NCI-H2196 (cell line): ENCODE measurements around the gene ALOX12B.
"Not testable (repeated sequence)": the region's sequence is repeated elsewhere in the genome, so short reads cannot be mapped to it uniquely, and the experiment has no call there.

Experiments used
- DNase-seq: peaks from one replicate; lab custom pipeline; 2025; ENCODE audit not compliant: unreplicated experiment; lab: John Stamatoyannopoulos, UW

ALOX12B gene

DNA sequence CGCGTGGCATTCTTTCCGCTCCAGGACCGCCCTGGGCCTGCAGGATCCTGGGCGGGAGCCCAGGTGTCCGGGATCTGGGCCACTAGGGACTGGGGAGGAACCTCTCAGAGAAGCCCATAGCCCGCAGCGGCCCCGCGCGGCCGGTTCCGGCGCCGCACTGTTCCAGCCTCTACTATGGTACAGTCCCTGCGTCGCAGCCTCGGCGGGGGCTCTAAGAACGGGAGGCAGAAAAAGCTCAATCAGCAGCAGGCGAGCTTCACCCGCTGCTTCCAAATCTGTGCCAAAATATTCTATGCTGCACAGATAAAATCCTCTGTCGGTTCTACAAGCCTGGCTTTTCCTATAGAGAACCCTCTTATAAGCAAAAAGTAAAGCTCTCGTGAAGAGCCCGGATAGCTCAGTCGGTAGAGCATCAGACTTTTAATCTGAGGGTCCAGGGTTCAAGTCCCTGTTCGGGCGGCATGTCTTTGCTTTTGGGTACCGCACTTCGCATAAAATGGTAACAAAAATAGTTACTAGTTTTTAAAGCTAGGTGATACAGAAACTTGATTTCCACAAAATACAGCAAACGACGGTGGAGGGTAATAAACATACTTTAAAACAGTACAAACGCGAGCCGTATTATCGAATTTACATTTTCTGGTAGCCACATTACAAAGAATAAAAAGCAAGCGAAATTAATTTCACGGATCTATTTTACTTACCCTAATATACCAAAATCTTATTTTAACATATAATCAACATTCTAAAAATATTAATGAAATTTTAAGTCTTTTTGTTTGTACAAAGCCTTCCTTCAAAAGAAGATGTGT lies 31.5 kb upstream of the ALOX12B start:
- DNase-seq: peak; percentile 65

DNA sequence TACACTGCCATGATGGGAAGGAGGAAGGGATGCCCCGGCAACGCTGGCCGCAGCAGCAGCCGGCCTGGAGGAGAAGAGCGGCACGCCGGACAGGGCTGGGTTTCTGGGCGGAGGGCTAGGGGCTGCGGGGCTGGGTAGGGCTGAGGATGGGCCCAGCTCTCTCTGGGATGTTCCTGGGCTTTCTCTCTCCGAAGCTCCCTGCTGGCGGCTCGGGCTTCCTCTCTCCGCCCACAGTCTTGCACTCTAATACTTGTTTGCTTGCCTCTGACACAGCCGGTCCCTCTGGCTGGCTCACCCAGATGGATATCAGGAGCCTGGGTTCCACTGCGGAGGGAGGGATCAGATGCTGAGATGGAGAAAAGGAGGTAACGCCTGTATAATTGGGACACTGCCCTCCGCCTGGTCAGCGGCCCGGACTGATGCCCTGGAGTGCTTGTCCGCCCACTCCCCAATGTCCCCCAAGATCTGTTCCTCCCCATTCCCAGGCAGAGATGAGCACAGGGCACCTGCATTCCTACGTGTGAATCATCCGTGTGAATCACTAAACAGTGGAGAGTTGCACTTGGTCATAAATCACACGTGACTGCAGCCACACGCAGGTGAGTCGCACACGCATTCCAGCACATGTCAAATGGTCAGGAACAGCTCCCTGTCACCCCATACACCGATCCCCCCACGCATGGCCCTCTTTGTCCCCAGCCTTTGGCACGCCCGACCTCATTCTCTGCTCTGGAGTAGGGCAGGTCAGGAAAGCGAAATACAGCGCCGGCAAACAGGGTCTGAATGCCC lies 30.7 kb upstream of the ALOX12B start, which contains the start of gene ALOXE3:
ALOXE3 (minus strand) TSS at position 535 of the 789 bp plus-strand sequence; CDS start at position 11, 524 bp downstream.
- no peak for DNase-seq

DNA sequence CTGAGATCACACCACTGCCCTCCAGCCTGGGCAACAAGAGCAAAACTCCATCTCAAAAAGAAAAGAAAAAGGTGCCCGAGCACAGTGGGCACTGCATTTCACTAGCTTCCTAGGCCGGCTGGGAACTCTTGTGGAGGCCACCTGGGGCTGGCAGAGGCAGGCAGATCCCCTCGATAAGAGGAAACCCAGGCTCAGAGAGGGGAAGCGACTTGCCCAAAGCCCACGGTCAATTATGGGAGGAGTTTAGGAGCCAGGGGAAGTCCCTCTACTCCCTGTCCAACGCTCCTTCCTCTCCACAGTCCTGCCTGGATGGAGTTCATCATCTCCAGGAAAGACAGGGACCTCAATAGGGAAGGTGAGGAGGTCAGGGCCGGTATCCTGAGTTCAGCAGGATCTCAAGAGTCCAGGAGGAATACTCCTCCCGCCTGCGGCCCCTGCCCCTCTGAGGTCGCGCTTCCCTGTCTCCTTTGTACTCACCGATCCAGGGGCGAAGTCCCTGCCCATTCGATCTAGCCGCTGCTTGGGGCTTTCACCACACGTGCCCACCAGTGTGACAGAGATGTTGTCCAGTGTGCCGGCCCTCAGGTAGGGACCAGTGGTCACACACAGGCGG lies 30.0 kb upstream of the ALOX12B start:
- no peak for DNase-seq

DNA sequence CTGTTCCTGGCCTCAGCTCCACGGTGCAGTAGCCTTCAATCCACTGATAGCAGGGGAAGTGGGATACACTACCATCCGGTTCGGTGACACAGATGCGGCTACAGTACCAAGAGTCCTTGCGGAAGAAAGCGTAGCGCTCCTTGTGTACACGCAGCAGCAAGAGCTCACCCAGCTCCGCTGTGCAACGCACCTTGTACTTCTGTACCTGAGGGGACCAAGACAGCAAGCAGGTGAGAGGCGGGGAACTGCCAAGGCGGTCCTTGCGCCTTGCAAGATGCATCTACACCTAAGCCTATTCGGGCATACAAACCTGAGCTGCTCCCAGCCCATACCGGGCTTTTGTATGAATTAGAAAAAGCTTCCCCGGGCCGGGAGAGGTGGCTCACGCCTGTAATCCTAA lies 29.3 kb upstream of the ALOX12B start:
- no peak for DNase-seq

DNA sequence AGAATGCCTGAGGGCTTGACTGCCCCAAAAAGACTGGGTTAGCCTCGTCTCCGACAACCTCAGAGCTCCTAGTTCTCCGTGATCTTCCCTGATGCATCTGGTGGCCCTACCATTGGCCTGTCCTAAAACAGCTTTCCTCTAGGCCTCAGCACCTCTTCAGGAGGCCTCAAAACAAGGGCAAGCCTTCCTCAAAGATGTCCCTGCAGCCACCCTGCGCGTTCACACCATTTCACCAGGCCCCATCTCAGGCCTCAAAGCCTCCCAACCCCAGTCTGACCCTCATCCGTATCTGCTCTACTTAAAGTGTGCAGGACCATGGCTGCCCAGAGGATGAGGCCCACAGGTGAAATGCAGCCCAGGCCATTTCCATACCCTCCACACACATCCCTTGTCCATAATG lies 23.4 kb upstream of the ALOX12B start:
- DNase-seq: no peak

DNA sequence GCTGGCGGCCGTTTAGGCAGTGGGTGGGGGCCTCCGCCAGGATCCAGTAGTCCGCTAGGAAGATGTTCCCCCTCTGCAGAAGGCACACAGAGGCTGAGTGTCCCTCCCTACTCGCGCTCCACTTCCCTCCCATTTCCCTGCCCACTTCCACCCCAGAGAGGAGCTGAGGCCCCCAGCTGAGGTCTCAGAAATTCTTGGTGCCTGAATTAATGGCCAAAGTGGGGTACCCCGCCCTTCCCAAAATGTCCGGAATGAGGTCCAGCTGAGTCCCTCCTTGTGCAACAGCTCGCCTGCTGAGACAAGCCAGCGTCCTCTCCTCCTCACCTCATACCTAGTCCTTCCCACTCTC lies 22.9 kb upstream of the ALOX12B start:
- no peak for DNase-seq

DNA sequence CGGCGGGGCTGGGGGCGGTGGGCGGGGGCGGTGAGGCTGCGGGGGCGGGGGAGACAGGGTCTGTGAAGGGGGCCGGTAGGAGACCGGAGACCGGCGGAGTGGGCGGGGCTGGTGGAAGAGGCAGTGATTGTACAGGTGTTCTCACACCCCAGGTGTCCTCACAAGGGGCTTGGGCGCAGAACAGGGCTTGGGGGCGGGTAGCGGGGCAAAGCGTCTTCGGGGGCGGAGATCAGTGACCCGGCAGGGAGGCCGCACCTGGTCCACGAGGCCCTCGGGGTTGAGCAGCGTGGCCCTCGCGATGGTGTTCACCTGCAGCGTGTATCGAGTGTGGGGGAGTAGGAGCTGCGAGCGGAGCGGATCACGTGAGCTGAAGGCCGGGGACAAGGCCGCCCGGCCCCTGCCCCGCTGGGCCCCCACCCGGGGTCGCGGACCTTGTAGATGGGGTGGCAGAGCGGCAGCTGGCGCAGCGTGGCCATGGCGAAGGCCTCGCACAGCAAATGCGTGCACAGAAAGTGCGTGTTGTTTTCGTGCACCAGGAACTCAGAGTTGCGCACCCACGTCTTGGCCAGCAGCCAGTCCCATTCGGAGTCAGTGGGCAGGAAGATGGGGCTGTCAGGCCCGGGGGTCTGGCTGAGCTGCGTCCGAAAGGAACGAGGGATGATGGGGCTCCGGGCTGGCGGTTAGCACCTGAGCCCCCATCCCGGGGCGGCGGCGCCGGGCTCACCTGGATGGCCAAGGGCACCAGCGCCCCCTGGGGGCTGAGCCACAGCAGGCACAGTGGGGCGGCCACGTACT lies 22.3 kb upstream of the ALOX12B start:
- DNase-seq: peak; percentile 48

DNA sequence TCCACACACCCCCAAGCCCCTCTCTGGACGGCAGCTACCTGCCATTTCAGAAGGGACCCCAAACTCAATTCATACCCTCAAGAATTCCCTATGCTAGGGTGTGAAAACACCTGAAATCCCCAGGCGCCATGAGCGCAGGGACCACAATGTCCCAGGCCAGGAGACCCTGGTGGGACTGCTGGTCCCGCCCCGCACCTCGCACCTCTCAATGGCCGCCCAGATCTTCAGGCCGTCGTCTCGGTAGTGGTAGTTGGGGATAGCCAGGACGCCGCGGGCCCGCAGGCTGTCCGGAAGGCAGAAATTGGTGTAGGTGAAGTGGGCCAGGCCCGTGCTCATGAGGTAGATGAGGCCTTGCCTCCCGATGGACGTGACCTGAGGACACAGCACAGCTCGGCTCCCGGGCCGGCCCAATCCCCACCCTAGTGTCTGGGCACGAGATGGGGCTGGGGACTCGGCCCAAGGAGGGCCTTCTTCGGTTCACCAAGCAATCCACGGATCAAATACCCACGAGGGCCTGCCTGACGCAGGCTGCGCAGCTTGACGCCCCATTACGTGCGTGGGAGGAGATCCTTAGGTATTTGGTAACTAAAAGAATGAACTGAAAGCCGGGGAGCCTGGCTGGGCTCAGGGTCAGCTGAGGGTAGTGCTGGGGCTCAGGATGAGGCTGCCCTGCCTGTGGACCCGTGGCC lies 21.6 kb upstream of the ALOX12B start:
- no peak for DNase-seq

DNA sequence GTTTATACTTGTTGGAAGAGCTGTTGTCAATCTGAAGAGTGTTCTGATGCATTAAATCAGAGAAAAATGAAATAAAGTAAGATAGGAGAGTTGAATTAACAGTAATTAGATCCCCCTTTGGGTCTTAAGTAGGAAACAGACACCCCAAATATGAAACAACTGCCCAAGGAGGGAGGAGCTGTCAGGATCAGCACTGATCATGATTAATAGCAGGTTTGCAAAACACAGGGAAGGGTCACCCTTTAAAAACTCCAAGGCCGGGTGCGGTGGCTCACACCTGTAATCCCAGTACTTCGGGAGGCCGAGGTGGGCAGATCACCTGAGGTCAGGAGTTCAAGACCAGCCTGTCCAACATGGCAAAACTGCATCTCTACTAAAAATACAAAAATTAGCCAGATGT lies 19.5 kb upstream of the ALOX12B start:
- not testable (repeated sequence) for DNase-seq

DNA sequence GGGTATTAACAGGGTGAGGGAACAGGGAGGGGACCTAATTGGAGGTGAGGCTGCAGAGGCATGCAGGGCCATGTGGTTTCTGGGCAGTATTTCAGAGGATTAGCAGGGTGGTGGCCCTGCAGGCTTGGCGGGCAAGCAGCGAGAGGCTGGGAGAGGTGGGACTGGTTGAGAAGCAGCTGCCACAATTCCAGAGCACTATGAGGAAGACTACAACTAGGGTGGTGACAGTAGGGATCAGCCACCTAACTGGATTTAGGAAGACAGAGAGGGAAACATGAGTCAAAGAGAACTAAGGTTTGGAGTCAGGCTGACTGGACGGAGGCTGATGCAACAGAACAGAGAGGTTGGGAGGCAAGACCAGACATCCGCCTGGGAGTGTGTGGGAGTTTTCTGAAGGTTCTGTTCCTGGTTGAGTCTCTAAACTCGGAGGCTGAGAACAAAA lies 18.5 kb upstream of the ALOX12B start:
- no peak for DNase-seq

DNA sequence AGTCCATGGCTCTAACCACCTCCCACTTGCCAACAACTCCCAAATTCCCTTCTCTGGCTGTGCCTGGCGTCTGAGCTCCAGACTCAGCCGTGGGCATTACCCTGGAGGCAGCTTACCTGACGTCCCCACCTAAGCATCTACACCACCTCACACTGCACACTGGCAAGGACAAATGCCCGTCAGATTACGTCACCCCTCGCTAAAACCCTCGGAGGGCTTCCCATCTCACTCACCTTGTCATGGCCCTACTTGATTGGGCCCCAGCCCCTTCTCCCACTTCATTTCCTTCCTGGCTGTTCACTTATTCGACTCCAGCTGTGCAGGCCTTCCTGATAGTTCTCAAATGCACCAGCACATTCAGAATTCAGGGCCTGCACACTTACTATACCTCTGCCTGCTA lies 17.4 kb upstream of the ALOX12B start:
- DNase-seq: no peak

DNA sequence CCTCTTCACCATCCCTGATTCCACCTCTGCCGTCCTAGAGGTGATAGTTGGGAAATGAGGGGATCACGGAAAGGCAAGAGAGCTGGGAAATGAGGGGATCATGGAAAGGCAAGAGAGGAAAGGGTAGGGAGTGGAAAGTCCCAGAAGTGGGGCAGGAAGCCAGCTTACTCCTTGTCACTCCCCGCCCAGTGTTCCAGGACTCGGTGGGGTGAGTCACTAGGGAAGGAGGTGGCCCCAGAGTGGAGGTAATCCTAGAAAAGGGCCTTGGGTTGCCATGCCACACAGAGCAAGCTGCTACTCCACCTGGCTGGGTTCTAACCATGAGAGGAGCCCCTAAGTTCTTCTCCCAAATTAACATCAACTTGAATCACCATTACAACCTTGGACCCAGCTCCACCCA lies 16.0 kb upstream of the ALOX12B start:
- no peak for DNase-seq

DNA sequence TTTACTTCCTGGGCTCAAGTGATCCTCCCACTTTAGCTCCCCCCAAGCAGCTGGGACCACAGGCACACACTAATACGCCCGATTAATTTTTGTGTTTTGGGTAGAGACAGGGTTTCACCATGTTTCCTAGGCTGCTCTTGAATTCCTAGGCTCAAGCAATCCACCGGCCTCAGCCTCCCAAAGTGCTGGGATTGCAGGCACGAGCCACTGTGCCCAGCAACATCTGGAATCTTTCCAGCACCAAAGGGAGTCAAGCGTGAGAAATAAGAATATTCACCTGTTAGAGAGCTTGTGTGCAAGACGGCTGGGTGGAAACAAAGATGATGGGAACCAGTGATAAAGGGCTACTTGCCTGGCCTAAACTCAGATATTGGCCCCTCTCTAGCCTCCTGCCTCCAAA lies 14.2 kb upstream of the ALOX12B start:
- DNase-seq: no peak

DNA sequence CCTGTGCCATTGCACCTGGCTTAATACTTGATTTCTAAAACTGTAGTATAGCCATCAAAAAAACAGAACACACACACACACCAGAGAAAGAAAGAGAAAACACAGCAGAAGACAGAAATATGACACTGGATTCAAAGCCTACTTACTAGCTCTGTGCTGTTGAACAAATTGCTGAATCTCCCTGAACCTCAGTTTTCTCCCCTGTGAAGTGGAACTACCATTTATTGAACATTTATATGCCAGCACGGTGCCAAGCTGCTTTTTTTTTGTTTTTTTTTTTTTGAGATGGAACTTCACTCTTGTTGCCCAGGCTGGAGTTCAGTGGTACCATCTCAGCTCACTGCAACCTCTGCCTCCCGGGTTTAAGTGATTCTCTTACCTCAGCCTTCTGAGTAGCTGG lies 13.2 kb upstream of the ALOX12B start:
- DNase-seq: no peak

DNA sequence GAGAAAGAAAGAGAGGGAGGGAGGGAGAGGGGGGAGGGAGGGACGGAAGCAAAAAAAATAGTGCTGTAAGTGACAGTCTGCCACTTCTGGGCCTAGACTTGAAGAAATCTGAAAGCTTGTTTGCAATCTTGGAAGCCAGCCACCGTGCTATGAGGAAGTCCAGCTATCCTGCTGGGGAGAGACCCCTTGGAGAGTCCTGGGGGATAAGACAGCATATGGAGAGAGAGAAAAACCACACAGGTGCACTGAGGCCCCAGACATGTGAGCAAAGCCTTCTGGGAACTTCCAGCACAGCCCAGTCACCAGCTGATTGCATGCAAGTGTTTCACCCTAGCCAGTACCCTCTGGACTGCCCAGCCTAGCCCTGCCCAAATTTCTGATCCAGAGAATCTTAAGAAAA lies 12.6 kb upstream of the ALOX12B start:
- DNase-seq: no peak

DNA sequence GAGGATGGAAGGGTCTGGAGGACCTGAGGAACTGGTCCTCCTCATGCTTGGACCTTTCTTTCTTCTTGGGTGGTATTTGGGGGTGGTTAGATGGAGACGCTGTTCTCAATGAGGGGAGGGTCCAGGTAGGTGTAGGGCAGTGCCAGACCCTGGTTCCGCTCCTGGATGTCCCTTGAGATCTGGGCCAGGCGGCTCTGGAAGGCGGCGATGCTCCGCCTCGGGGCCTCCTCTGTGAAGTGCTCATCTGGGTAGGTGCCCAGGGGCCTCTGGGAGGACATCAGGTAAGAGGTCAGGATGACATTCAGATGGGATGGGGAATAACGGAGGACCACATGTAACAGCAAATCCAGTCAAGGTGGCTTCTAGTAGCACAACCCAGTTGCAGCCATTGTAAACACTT lies 9.0 kb upstream of the ALOX12B start:
- DNase-seq: no peak

DNA sequence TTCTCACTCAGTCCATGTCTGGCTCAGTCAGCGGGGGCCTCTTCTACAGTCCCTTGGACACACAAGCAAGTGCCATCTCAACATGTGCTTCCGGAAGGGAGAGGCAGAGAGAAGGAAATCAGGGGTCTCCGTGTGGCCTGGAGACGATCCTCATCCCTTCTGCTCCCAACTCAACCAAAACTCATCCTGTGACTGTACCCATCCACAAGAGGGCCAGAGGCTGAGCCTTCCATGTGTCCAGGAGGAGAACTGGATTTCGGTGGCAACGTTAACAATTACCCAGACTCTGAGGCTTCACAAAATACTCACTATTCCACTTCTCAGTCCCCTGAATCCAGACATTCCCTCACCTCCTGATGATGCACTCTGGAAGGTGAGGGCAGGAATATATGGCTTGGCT lies 7.8 kb upstream of the ALOX12B start:
- DNase-seq: no peak

DNA sequence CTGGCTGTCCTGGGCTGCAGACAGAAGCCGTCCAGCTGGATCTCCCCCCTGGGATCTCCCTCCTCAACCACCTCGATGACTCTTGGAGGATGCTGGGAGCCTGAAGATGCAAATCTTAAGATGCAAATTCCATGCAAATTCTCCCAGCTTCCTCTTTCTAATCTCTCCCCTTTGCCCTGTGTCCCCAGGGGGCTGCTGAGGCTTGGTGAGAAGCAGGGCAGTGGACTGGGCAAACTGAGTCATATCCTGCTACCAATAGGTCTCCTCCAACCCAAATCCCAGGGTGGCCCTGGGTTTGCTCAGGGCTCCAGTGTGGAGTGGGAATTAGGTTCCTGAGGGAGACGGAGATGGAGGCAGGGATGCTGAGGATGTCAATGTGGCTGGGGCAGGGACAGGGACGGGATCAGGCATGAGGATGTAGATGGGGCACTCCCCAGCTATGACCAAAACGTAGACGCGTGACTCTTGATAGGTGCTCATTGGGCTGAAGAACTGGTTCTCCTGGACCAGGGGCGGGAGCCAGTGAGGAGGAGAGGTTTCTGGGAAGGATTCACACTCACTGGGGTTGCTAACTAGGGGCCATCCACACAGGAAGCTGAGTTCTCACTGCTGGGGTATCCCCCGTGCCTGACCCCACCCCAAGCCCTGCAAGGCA lies 3.6 kb upstream of the ALOX12B start:
- DNase-seq: no peak

DNA sequence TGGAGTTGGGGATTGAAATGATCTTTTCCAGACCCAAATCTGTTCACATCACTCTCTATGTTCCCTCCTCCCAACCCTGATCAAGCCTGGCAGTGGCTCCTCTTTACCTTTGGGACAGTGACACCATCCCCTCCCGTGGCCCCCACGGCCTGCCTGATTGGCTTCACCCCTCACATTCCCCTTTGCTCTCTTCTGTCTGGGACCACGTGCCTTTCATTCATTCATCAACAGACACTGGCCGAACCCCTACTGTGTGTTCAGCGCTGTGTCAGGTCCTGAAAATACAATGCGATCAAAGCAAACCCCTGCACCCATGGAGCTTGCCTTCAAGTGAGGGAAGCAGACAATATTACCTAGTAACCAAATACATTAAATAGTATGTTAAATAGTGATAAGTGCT lies 2.2 kb upstream of the ALOX12B start:
- no peak for DNase-seq

DNA sequence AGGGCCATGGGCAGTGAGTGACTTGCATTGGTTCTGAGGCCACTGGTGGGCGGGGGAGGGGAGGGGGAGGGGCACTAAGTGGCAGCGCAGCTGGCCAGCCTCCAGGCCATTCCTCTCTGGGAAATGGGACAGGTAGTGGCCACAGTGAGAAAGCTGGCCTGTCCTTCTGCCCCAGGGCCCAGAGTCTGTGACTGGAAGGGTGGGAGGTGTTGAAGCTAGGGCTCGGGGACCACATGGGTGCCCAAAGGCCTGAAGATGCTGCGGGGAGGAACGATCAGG lies 375 bp upstream of the ALOX12B start:
- no peak for DNase-seq
